CD4-positive, alpha-beta memory T cell (primary cell): ENCODE results near the gene UGT1A7. TPM values are rescaled to one million over a fixed set of nuclear protein-coding genes. Genes with fewer than 3 reads are reported as not detected.

Experiments used
- CTCF ChIA-PET: fragments of 350-600 bp; sonication (Branson Sonifier 250); formaldehyde crosslinking; loops from one replicate; lab custom pipeline; 2021; ENCODE audit warnings: inconsistent platforms; ENCODE audit not compliant: partially characterized antibody; lab: Charles Lee
- POLR2A ChIA-PET: fragments of 350-600 bp; sonication (Branson Sonifier 250); formaldehyde crosslinking; loops from one replicate; lab custom pipeline; 2021; ENCODE audit not compliant: partially characterized antibody; lab: Charles Lee
- DNase-seq, 5 donors: peaks; one replicate each; pipeline versions ENCODE4 v3.0.0 to v3.0.0-alpha.2; 2020 to 2022; ENCODE audit warnings: mixed read lengths in 1 of 5
- H3K27ac ChIP-seq: one replicate; pipeline ENCODE4 v1.7.0; 2013; ENCODE audit warnings: low read depth, low read length
- H3K27me3 ChIP-seq: 2 replicates; pipeline ENCODE4 v1.7.0; 2013; ENCODE audit warnings: mild to moderate bottlenecking, low read length, moderate library complexity; ENCODE audit not compliant: insufficient read depth
- H3K36me3 ChIP-seq: 2 replicates; pipeline ENCODE4 v1.7.0; 2013; ENCODE audit warnings: mild to moderate bottlenecking, low read length, moderate library complexity; ENCODE audit not compliant: insufficient read depth
- H3K4me1 ChIP-seq: 2 replicates; pipeline ENCODE4 v1.7.0; 2013; ENCODE audit warnings: mild to moderate bottlenecking, low read length, moderate library complexity; ENCODE audit not compliant: insufficient read depth
- H3K4me3 ChIP-seq, 2 donors: one replicate each; pipeline ENCODE4 v1.7.0; 2013; ENCODE audit warnings: low read length in 2 of 2, mild to moderate bottlenecking in 1 of 2
- H3K9me3 ChIP-seq, 2 donors: one replicate each; pipeline ENCODE4 v1.7.0; 2013; ENCODE audit warnings: low read length in 2 of 2, control low read depth in 1 of 2; ENCODE audit not compliant: control insufficient read depth in 1 of 2
- H3K27ac Mint-ChIP-seq, 7 donors: one replicate each; pipeline ENCODE4 v1.8.0; 2020 to 2021; ENCODE audit warnings: mixed read lengths in 7 of 7, mild to moderate bottlenecking in 6 of 7, inconsistent platforms in 3 of 7, moderate library complexity in 3 of 7
- H3K27me3 Mint-ChIP-seq, 2 donors: one replicate each; pipeline ENCODE4 v1.8.0; 2020 to 2021; ENCODE audit warnings: mixed read lengths in 2 of 2
- H3K36me3 Mint-ChIP-seq, 2 donors: one replicate each; pipeline ENCODE4 v1.8.0; 2020 to 2021; ENCODE audit warnings: mixed read lengths in 2 of 2, inconsistent platforms in 1 of 2, mild to moderate bottlenecking in 1 of 2
- H3K4me1 Mint-ChIP-seq, 4 donors: one replicate each; pipeline ENCODE4 v1.8.0; 2020 to 2021; ENCODE audit warnings: mixed read lengths in 4 of 4, mild to moderate bottlenecking in 1 of 4
- H3K4me3 Mint-ChIP-seq, 8 donors: one replicate each; pipeline ENCODE4 v1.8.0; 2020 to 2021; ENCODE audit warnings: mixed read lengths in 8 of 8, mild to moderate bottlenecking in 7 of 8, moderate library complexity in 6 of 8, inconsistent platforms in 3 of 8
- H3K9me3 Mint-ChIP-seq, 8 donors: one replicate each; pipeline ENCODE4 v1.8.0; 2020 to 2021; ENCODE audit warnings: mixed read lengths in 8 of 8, mild to moderate bottlenecking in 5 of 8, inconsistent platforms in 3 of 8, moderate library complexity in 1 of 8
- intact Hi-C: fragments of 100-400 bp; cut with micrococcal nuclease; formaldehyde crosslinking; loops from one replicate; pipeline ENCODE4 v1.15.1; 2023
- polyA plus RNA-seq, 2 donors: library from polyadenylated mRNA; unstranded; fragments of 300-500 nt; fragmentation: Illumina TruSeq; gene quantifications; one replicate each; pipeline ENCODE4 v1.2.3, GENCODE V29; 2021
- total RNA-seq, 2 experiments: library from RNA; stranded (reverse); gene quantifications; one replicate each; pipeline ENCODE4 v1.2.3, GENCODE V29; 2021

UGT1A7 gene
- total and polyA plus RNA-seq, 4 experiments from 2014 or later: not detected

GRCh38 chr2:233798335-233799086 is 116.8 kb downstream of the UGT1A7 start:
- POLR2A ChIA-PET: no interaction called here
- Mint-ChIP-seq H3K4me3 (no peak overlapping the region), H3K9me3 (peaks cover 0 to under 1% (median 0%) of the 10 kb centered on the region in 8 donors), H3K4me1 (no peaks in the 10 kb centered on the region), H3K27me3 (peaks cover 10 to 13% of the 10 kb centered on the region in 2 donors), H3K36me3 (no peaks in the 10 kb centered on the region), H3K27ac (peak overlapping the region in 1 of 7 donors; percentile 27)
- intact Hi-C loops: no loop called here
- no peak overlapping the region for H3K27ac ChIP-seq
- H3K9me3 ChIP-seq: no peaks in the 10 kb centered on the region
- no peaks in the 10 kb centered on the region for H3K27me3 ChIP-seq
- CTCF ChIA-PET: no interaction called here
- H3K4me3 ChIP-seq: no peak overlapping the region
- no peaks in the 10 kb centered on the region for H3K4me1 ChIP-seq
- H3K36me3 ChIP-seq: no peaks in the 10 kb centered on the region
- DNase-seq: no peak

DNA sequence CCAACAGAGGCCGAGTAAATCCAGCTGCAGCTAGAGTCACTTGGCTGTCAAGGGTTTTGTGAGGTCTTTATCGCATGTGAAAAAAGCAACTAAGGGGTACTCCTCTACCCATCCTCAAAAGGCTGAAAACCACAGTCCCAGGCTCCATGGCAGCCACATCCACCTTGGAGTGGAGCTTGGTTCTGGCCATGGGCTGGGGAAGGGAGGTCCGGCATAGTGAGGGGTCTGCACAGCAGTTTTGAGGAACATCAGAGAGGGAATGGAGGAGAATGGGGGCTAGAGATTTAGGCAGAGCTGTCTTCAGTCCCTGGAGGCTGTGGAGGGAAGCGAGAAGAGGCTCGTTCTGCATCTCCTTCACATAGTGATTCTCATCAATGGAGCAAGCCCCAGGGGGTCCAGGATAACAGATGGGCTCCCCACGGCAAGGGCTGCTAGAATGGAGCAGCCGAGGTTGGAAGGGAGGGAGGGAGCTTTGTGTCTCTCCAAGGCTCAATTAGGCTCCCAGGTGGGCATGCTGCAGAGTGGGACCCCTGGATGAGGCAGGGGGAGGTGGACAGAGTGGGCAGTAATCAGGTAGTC is 117.5 kb downstream of the UGT1A7 start:
- no peak overlapping the region for H3K4me3 Mint-ChIP-seq
- no peak for DNase-seq
- ChIA-PET CTCF (no interaction called here), POLR2A (no interaction called here)
- no peaks in the 10 kb centered on the region for H3K4me1 Mint-ChIP-seq
- no peaks in the 10 kb centered on the region for H3K36me3 Mint-ChIP-seq
- intact Hi-C loops: no loop called here
- Histone ChIP-seq H3K4me1 (no peaks in the 10 kb centered on the region), H3K27me3 (no peaks in the 10 kb centered on the region), H3K4me3 (no peak overlapping the region), H3K9me3 (no peaks in the 10 kb centered on the region), H3K27ac (no peak overlapping the region), H3K36me3 (no peaks in the 10 kb centered on the region)
- peak overlapping the region in 1 of 7 donors; percentile 27 for H3K27ac Mint-ChIP-seq
- H3K9me3 Mint-ChIP-seq: no peaks in the 10 kb centered on the region
- peaks cover 10 to 15% of the 10 kb centered on the region in 2 donors for H3K27me3 Mint-ChIP-seq

GRCh38 chr2:233799716-233800115 is 118.0 kb downstream of the UGT1A7 start:
- Mint-ChIP-seq H3K27ac (no peak overlapping the region), H3K4me3 (no peak overlapping the region), H3K9me3 (no peaks in the 10 kb centered on the region), H3K36me3 (no peaks in the 10 kb centered on the region), H3K4me1 (no peaks in the 10 kb centered on the region), H3K27me3 (peaks cover 10 to 17% of the 10 kb centered on the region in 2 donors)
- no peak overlapping the region for H3K27ac ChIP-seq
- H3K36me3 ChIP-seq: no peaks in the 10 kb centered on the region
- no peaks in the 10 kb centered on the region for H3K4me1 ChIP-seq
- H3K9me3 ChIP-seq: no peaks in the 10 kb centered on the region
- H3K4me3 ChIP-seq: no peak overlapping the region
- CTCF ChIA-PET: no interaction called here
- no peak for DNase-seq
- intact Hi-C loops: no loop called here
- no peaks in the 10 kb centered on the region for H3K27me3 ChIP-seq
- POLR2A ChIA-PET: no interaction called here

DNA sequence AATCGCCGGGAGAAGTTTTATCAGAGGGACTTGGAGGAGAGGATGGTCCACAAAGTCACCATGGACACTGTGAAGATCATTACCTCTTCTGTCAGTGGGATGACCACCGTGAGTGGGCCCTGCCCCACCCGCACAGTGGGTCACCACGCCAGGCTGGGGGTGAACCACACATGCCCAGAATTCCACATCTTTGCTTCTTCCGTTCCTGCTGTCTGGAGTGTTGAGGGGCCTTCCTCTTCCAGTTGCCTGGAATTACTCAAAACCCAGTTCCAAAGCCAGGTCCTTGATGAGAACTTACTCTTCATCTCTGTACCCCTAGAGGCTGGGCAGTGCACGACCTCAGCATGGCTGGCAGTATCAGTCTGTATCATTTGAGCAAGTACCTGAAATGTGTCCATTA is 118.5 kb downstream of the UGT1A7 start:
- no peaks in the 10 kb centered on the region for H3K36me3 ChIP-seq
- ChIA-PET POLR2A (no interaction called here), CTCF (no interaction called here)
- no peak overlapping the region for H3K4me3 ChIP-seq
- H3K4me1 ChIP-seq: no peaks in the 10 kb centered on the region
- H3K27ac Mint-ChIP-seq: no peak overlapping the region
- intact Hi-C loops: no loop called here
- no peaks in the 10 kb centered on the region for H3K9me3 Mint-ChIP-seq
- peaks cover 8 to 17% of the 10 kb centered on the region in 2 donors for H3K27me3 Mint-ChIP-seq
- no peaks in the 10 kb centered on the region for H3K4me1 Mint-ChIP-seq
- H3K36me3 Mint-ChIP-seq: no peaks in the 10 kb centered on the region
- no peak overlapping the region for H3K4me3 Mint-ChIP-seq
- no peaks in the 10 kb centered on the region for H3K9me3 ChIP-seq
- no peak for DNase-seq
- no peak overlapping the region for H3K27ac ChIP-seq
- no peaks in the 10 kb centered on the region for H3K27me3 ChIP-seq

- POLR2A ChIA-PET: no interaction called here
- Mint-ChIP-seq H3K27ac (no peak overlapping the region), H3K36me3 (no peaks in the 10 kb centered on the region), H3K4me3 (no peak overlapping the region), H3K27me3 (peaks cover 8 to 17% of the 10 kb centered on the region in 2 donors), H3K9me3 (no peaks in the 10 kb centered on the region), H3K4me1 (no peaks in the 10 kb centered on the region)
- Histone ChIP-seq H3K4me3 (no peak overlapping the region), H3K4me1 (no peaks in the 10 kb centered on the region), H3K27me3 (no peaks in the 10 kb centered on the region), H3K9me3 (no peaks in the 10 kb centered on the region), H3K36me3 (no peaks in the 10 kb centered on the region), H3K27ac (no peak overlapping the region)
- CTCF ChIA-PET: no interaction called here
- intact Hi-C loops: no loop called here
- DNase-seq: no peak
Observed at GRCh38 chr2:233801357-233802131, 119.8 kb downstream of the UGT1A7 start.

- CTCF ChIA-PET: no interaction called here
Observed at GRCh38 chr2:233802132-233802815, 120.6 kb downstream of the UGT1A7 start.

More at GRCh38 chr2:233802132-233802815, 120.6 kb downstream of the UGT1A7 start:
- no peaks in the 10 kb centered on the region for H3K36me3 ChIP-seq
- Mint-ChIP-seq H3K9me3 (no peaks in the 10 kb centered on the region), H3K4me1 (no peaks in the 10 kb centered on the region), H3K4me3 (no peak overlapping the region), H3K36me3 (no peaks in the 10 kb centered on the region), H3K27ac (no peak overlapping the region), H3K27me3 (peaks cover 8 to 17% of the 10 kb centered on the region in 2 donors)
- intact Hi-C loops: no loop called here
- DNase-seq: no peak
- no peaks in the 10 kb centered on the region for H3K9me3 ChIP-seq
- POLR2A ChIA-PET: no interaction called here
- no peak overlapping the region for H3K27ac ChIP-seq
- H3K4me1 ChIP-seq: no peaks in the 10 kb centered on the region
- no peak overlapping the region for H3K4me3 ChIP-seq
- no peaks in the 10 kb centered on the region for H3K27me3 ChIP-seq
